Muscle of leg (tissue), 11 donors: ENCODE measurements around the gene ZNF629. TPM values are rescaled to one million over a fixed set of nuclear protein-coding genes. Genes with fewer than 3 reads are reported as not detected.
A peak's percentile ranks its signal among the peaks of the same experiment; 100 is the strongest.

ENCODE experiments used
- DNase-seq: peaks from one replicate; pipeline ENCODE4 v3.0.0; 2013
- H3K27ac ChIP-seq: one replicate; pipeline ENCODE4 v1.5.1; 2013; ENCODE audit warnings: mild to moderate bottlenecking, low read length, control low read depth
- H3K27me3 ChIP-seq: one replicate; pipeline ENCODE4 v1.6.1; 2013; ENCODE audit warnings: low read length; ENCODE audit not compliant: control insufficient read depth, insufficient read depth
- H3K36me3 ChIP-seq: one replicate; pipeline ENCODE4 v1.6.1; 2013; ENCODE audit warnings: low read length; ENCODE audit not compliant: control insufficient read depth, insufficient read depth
- H3K4me1 ChIP-seq: one replicate; pipeline ENCODE4 v1.6.1; 2013; ENCODE audit warnings: low read length; ENCODE audit not compliant: control insufficient read depth, insufficient read depth
- H3K4me3 ChIP-seq: one replicate; pipeline ENCODE4 v1.5.1; 2013; ENCODE audit warnings: low read length, control low read depth
- H3K9me3 ChIP-seq: replicated peaks from 2 replicates; pipeline ENCODE4 v1.6.1; 2013; ENCODE audit warnings: low read depth, low read length; ENCODE audit not compliant: control insufficient read depth
- WGBS: methylation state at CpG from one replicate; pipeline ENCODE4 v1.1.5; 2013; ENCODE audit warnings: missing lambda C conversion rate; ENCODE audit not compliant: insufficient coverage; 5-methylcytosine and 5-hydroxymethylcytosine counted together
- polyA plus RNA-seq, 8 donors: library from polyadenylated mRNA; unstranded; fragments of 120-200 nt; gene quantifications; one replicate each; pipeline versions ENCODE4 v1.2.1 to v1.2.3, GENCODE V29; 2013; ENCODE audit warnings: inconsistent platforms in 1 of 8, low replicate concordance in 1 of 8; ENCODE audit not compliant: insufficient read length in 8 of 8, insufficient read depth in 1 of 8
- total RNA-seq: library from RNA; stranded (reverse); fragments of 120-200 nt; gene quantifications from one replicate; pipeline ENCODE4 v1.2.4, GENCODE V29; 2013

ZNF629 gene
- total and polyA plus RNA-seq, 9 donors = 12.4 to 18.9 (median 15.2) TPM

GRCh38 chr16:30767767-30768465 is 19.1 kb downstream of the ZNF629 start:
- Histone ChIP-seq H3K27ac (no peak overlapping the region), H3K9me3 (no peaks in the 10 kb centered on the region), H3K4me1 (peaks cover 6% of the 10 kb centered on the region), H3K4me3 (no peak overlapping the region), H3K36me3 (peaks cover 96% of the 10 kb centered on the region), H3K27me3 (no peaks in the 10 kb centered on the region)
- DNase-seq = no peak
- WGBS = 88% methylated on average over 10 of the region's 18 CpGs

- DNase-seq = no peak
- H3K36me3 ChIP-seq = peaks cover 87% of the 10 kb centered on the region
- H3K4me3 ChIP-seq = no peak overlapping the region
- H3K9me3 ChIP-seq = no peaks in the 10 kb centered on the region
- H3K27me3 ChIP-seq = no peaks in the 10 kb centered on the region
- peaks cover 9% of the 10 kb centered on the region for H3K4me1 ChIP-seq
- 94% methylated on average over 3 of the region's 4 CpGs for WGBS
- H3K27ac ChIP-seq = no peak overlapping the region
Observed at GRCh38 chr16:30766933-30767284, 20.1 kb downstream of the ZNF629 start.

- H3K27me3 ChIP-seq = no peaks in the 10 kb centered on the region
- no peak for DNase-seq
- H3K27ac ChIP-seq = no peak overlapping the region
- peaks cover 11% of the 10 kb centered on the region for H3K4me1 ChIP-seq
- no peak overlapping the region for H3K4me3 ChIP-seq
- H3K36me3 ChIP-seq = peaks cover 81% of the 10 kb centered on the region
- no peaks in the 10 kb centered on the region for H3K9me3 ChIP-seq
- 91% methylated on average over 27 of the region's 29 CpGs for WGBS
Observed at GRCh38 chr16:30766206-30766932, 20.6 kb downstream of the ZNF629 start.

- no peak overlapping the region for H3K27ac ChIP-seq
- H3K9me3 ChIP-seq = no peaks in the 10 kb centered on the region
- no peak overlapping the region for H3K4me3 ChIP-seq
- H3K36me3 ChIP-seq = peaks cover 70% of the 10 kb centered on the region
- H3K4me1 ChIP-seq = peaks cover 18% of the 10 kb centered on the region
- H3K27me3 ChIP-seq = no peaks in the 10 kb centered on the region
- WGBS = 100% methylated on average over 1 of the region's 12 CpGs
- no peak for DNase-seq
Observed at GRCh38 chr16:30764816-30765465, 22.1 kb downstream of the ZNF629 start.

- no peaks in the 10 kb centered on the region for H3K27me3 ChIP-seq
- peaks cover 18% of the 10 kb centered on the region for H3K4me1 ChIP-seq
- H3K27ac ChIP-seq = no peak overlapping the region
- no peak for DNase-seq
- no peaks in the 10 kb centered on the region for H3K9me3 ChIP-seq
- H3K36me3 ChIP-seq = peaks cover 62% of the 10 kb centered on the region
- WGBS = 84% methylated on average over 10 of the region's 11 CpGs
- H3K4me3 ChIP-seq = no peak overlapping the region
Observed at GRCh38 chr16:30764086-30764485, 22.9 kb downstream of the ZNF629 start.

GRCh38 chr16:30762991-30763725 is 23.8 kb downstream of the ZNF629 start:
- Histone ChIP-seq H3K4me3 (peak overlapping the region; percentile 90), H3K9me3 (no peaks in the 10 kb centered on the region), H3K27ac (peak overlapping the region; percentile 94), H3K27me3 (no peaks in the 10 kb centered on the region), H3K4me1 (peaks cover 18% of the 10 kb centered on the region), H3K36me3 (peaks cover 53% of the 10 kb centered on the region)
- no peak for DNase-seq
- WGBS = 78% methylated on average over 10 of the region's 15 CpGs

- H3K27me3 ChIP-seq = no peaks in the 10 kb centered on the region
- H3K36me3 ChIP-seq = peaks cover 50% of the 10 kb centered on the region
- WGBS = under 1% methylated on average over 41 of the region's 60 CpGs
- H3K9me3 ChIP-seq = no peaks in the 10 kb centered on the region
- peaks cover 18% of the 10 kb centered on the region for H3K4me1 ChIP-seq
- peak; percentile 99 for DNase-seq
- H3K4me3 ChIP-seq = peak within 1 kb of the TSS; percentile 90
- H3K27ac ChIP-seq = peak within 1 kb of the TSS; percentile 94
Observed at GRCh38 chr16:30761928-30762902, 24.8 kb downstream of the ZNF629 start, which contains the start of the genes CFAP119 and RNF40. TSS of gene CFAP119 (minus strand) at chr16:30762062. CDS start at chr16:30761748, 314 bp downstream. TSS of gene RNF40 (plus strand) at chr16:30762322. CDS start at chr16:30762546, 224 bp downstream.

GRCh38 chr16:30761427-30761927 is 25.5 kb downstream of the ZNF629 start:
- no peaks in the 10 kb centered on the region for H3K27me3 ChIP-seq
- peak overlapping the region; percentile 90 for H3K4me3 ChIP-seq
- peaks cover 50% of the 10 kb centered on the region for H3K36me3 ChIP-seq
- peaks cover 18% of the 10 kb centered on the region for H3K4me1 ChIP-seq
- H3K9me3 ChIP-seq = no peaks in the 10 kb centered on the region
- 0% methylated on average over 64 of the region's 64 CpGs for WGBS
- peak; percentile 54 for DNase-seq
- H3K27ac ChIP-seq = peak overlapping the region; percentile 67
